Embryonic facial prominence (tissue), 1 donor: ENCODE measurements around the gene KRTAP5-2.
"Not testable (repeated sequence)": the region's sequence is repeated elsewhere in the genome, so short reads cannot be mapped to it uniquely, and the experiment has no call there.

ENCODE experiments used
- DNase-seq: peaks from one replicate; pipeline ENCODE4 v3.0.0-alpha.2; 2016; ENCODE audit errors: extremely low spot score

KRTAP5-2 gene

GRCh38 chr11:1628506-1629325 lies 30.6 kb upstream of the KRTAP5-2 start:
- DNase-seq: no peak

DNA sequence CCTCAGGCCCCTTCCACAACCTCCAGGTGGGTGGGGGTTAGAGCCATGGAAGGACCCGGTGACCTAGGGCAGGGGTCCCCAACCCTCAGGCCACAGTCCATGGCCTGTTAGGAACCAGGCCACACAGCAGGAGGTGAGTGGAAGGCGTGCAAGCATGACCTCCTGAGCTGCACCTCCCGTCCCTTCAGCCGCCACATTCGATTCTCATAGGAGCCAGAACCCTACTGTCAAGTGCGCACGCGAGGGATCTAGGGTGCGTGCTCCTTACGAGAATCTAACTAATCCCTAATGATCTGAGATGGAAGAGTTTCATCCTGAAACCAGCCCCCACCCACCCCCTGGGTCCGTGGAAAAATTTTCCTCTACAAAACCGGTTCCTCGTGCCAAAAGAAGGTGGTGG lies 27.4 kb upstream of the KRTAP5-2 start:
- DNase-seq: no peak

- DNase-seq: no peak
Measured at GRCh38 chr11:1624621-1625020, 26.5 kb upstream of the KRTAP5-2 start.

DNA sequence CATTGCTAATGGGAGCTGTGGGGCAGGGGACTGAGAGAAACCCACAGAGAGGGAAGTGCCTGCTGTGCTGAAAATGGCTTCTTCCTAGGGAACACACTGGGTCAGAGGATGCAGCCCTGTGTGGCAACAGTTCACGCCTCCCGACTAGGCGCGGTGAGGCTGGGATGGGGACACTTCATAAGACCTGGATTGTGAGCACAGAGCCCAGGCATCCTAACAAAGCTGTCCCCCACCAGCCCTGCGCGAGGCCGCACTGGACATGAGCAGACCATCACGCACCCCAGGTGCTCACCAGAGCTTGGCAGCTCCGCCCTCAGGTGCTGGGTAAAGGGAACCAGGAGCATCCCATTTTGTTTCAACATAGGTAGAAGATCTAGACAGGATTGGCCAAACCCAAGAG lies 25.6 kb upstream of the KRTAP5-2 start:
- DNase-seq: no peak

- DNase-seq: no peak
Measured at GRCh38 chr11:1622086-1622485, 24.0 kb upstream of the KRTAP5-2 start, which contains the start of gene KRTAP5-4. TSS of gene KRTAP5-4 (minus strand) at chr11:1622138. CDS start at chr11:1622093, 45 bp downstream.

DNA sequence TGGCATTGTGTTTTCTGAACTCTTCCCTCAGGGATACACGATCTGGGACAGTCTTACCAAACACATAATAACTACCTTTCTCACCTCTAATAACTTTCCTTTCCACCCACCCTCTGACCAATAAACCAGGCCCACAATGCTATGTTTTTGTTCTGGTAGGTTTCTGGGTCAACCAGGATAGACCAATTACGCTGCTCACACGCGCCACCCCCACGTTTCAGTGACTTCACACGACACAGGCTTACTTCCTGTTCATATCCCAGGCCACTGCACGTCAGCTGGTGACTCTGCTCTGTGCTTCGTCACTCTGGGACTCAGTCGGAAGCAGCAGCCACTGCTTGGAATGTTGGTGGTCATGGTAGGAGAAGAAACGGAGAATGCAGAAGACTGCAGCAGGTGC lies 21.4 kb upstream of the KRTAP5-2 start:
- no peak for DNase-seq

- DNase-seq: peak; percentile 47
Measured at GRCh38 chr11:1618231-1618630, 20.1 kb upstream of the KRTAP5-2 start.

DNA sequence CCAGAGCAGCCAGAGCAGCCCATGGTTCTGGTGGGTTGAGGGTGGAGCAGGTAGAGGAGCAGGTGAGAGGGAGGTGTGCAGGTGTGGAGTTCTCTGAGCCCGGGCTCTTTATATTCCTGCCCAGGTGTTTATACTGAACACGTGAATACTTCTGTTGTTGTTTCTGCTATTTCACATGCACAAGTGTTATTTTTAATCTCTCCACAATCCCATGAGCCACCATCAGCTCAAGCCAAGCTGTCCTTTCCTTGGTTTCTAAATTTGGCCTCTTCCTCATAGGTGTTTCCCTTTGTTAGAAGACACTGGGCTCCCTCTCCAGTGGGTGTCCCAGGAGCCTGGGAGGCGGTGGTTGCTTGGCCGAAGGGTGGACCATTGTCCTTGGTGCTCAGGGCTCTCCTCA lies 10.3 kb upstream of the KRTAP5-2 start, which contains the start of gene KRTAP5-3:
TSS of gene KRTAP5-3 (minus strand) at position 101 of the 400 bp plus-strand sequence. CDS start at position 23, 78 bp downstream.
- no peak for DNase-seq

GRCh38 chr11:1607901-1608300 lies 9.8 kb upstream of the KRTAP5-2 start:
- not testable (repeated sequence) for DNase-seq

- DNase-seq: not testable (repeated sequence)
Measured at GRCh38 chr11:1607156-1607845, 9.2 kb upstream of the KRTAP5-2 start.

- not testable (repeated sequence) for DNase-seq
Measured at GRCh38 chr11:1605923-1606322, 7.8 kb upstream of the KRTAP5-2 start.

GRCh38 chr11:1604711-1605110 lies 6.6 kb upstream of the KRTAP5-2 start:
- no peak for DNase-seq

DNA sequence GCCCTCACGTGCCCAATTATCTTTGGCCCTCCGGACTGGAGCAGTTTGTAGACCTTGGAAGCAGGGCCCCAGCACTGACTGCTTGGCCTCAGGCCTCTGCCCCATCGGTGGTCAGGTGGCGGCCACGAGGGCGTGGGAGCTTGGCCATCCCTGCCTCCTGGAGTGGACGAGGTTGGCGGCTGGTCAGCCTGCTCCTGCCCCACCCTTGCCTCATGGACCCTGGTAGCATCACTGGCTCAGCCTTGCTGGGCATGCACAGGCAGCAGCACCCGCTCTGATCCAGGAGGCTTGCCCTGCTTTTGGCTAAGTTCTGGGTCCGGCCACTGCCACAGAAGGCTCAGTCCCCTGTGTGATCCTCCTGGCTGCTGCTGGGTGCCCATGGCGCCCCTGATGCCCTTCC lies 6.1 kb upstream of the KRTAP5-2 start:
- no peak for DNase-seq

DNA sequence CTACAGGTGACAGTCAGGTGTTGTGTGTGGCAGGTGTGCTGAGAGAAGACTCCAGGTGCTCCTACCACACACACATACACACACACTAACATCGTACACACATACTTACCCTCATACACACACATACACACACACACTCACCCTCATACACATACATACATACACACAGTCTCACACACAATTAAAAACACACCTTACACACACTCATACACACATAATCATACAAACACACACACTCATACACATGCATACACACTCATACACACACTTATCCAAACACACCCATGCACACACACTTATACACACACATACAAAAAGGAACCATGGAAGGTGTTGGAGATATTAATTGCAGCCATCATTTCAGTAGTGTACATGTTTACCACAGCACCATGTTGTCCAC lies 5.5 kb upstream of the KRTAP5-2 start:
- no peak for DNase-seq

DNA sequence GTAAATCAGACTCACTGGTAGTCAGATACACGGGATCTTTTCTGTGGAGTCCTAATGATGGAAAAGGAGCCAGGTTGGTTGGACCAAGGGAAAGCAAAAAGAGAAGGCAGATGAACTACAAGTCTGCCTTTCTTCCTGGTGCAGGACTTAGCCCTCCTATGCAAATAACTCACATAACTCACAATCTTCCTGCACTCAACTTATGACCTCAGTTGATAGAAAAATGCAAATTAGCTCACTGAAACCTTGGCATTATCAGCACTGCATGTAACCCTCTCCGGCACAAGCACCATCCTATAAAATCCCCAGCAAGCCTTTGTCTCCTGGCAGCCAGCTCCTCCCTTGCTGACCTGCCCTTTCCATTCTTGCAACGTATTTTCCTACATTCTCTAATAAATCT lies 3.6 kb upstream of the KRTAP5-2 start:
- not testable (repeated sequence) for DNase-seq

GRCh38 chr11:1600626-1601025 lies 2.5 kb upstream of the KRTAP5-2 start:
- no peak for DNase-seq

GRCh38 chr11:1598816-1599215 lies 722 bp upstream of the KRTAP5-2 start:
- no peak for DNase-seq

GRCh38 chr11:1598406-1598805 lies 312 bp upstream of the KRTAP5-2 start:
- not testable (repeated sequence) for DNase-seq

DNA sequence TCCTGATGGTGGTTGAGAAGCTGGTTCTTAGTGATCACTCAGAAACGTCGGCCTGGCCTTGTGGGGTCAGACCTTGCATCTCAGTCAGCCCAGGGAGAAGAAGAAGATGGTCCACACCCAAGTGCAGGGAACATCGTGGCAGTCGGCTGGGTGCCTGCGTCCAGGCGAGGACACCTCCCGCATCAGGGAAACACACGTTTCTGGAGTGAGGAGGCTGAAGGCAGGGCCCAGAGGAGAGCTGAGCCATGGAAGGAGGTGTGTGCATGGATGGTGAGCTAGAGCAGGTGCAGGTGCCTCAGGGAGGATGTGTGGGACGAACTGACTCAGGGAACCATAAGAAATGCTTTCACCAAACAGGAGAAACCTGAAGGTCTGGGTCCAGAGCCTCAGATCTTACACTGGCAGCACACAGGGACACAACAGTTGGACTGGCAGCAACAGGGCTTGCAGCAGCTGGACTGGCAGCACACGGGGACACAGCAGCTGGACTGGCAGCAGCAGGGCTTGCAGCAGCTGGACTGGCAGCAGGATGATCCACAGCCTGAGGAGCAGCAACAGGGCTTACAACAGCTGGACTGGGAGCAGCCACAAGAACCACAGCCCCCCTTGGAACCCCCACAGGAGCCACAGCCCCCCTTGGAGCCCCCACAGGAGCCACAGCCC lies 632 bp downstream of the KRTAP5-2 start:
- no peak for DNase-seq

GRCh38 chr11:1596576-1597121 lies 1.4 kb downstream of the KRTAP5-2 start:
- not testable (repeated sequence) for DNase-seq

DNA sequence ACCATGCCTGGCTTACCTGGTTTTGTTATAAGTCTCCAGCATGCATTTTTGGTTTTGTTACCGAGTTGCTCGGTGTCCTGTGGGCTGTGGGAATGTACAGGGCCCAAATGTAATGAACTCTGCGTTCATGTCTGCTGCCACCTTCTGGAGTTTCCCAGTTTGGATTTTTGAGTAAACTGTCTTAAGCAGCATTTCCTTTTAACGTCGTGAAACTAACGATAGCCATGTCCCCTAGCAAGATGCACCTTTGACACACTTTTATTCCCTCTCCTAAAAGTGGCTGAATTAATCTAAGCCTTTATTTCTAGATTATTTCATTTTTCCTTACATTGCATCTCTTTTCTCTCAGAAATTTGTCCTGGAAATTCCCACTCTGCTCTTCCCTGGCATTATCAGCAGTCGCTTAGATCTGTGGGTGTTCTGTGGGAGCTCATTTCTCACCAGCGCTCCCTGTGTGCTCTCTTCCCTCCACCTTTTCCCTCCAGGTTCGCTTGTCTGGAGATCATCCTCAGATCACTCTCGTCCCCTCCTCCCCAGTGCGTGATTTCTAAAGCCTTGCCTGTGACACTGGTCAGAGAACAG lies 2.0 kb downstream of the KRTAP5-2 start:
- not testable (repeated sequence) for DNase-seq

- no peak for DNase-seq
Measured at GRCh38 chr11:1592628-1593027, 5.5 kb downstream of the KRTAP5-2 start.
